Measurements from ENCODE around the gene PLA2G12A.

DNA sequence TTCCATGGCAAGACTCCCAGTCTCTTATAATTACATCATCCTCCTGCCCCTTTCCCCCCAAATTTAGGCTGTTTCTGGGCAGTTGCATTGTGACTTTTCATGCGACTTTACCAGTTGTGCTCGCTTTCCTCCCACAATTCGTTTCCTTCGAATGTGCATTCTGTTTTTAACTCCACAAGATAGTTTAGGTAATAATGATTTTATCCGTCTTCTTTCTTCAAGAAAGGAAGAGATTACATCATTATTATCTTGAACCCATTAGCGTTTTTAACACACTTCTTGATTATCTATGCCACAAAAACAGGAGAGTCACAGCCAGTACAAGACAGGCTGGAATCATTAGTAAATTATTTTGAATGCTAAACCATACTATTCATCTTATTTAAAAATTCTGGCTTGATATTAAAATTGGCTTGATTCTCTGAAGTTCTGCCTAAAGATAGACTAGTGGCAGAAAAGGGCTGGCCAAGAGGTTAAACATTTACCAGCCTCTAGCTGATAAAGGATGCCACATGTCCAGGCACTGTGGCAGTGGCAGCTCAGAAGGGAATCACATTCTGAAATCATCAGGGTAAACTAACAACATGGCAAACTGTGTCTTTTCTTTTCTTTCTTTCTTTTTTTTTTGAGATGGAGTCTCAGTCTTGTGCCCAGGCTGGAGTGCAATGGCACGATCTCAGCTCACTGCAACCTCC, 19.7 kb upstream of the PLA2G12A start:
- TF ChIP-seq EP300 (IDR thresholded peaks at IDR 0.05) (no peak), POLR2A (IDR thresholded peaks at IDR 0.05) (no peak)
- TF ChIP-seq, protein P1, sequence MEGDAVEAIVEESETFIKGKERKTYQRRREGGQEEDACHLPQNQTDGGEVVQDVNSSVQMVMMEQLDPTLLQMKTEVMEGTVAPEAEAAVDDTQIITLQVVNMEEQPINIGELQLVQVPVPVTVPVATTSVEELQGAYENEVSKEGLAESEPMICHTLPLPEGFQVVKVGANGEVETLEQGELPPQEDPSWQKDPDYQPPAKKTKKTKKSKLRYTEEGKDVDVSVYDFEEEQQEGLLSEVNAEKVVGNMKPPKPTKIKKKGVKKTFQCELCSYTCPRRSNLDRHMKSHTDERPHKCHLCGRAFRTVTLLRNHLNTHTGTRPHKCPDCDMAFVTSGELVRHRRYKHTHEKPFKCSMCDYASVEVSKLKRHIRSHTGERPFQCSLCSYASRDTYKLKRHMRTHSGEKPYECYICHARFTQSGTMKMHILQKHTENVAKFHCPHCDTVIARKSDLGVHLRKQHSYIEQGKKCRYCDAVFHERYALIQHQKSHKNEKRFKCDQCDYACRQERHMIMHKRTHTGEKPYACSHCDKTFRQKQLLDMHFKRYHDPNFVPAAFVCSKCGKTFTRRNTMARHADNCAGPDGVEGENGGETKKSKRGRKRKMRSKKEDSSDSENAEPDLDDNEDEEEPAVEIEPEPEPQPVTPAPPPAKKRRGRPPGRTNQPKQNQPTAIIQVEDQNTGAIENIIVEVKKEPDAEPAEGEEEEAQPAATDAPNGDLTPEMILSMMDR (IDR thresholded peaks at IDR 0.05) = no peak

All from upper lobe of left lung (tissue), 4 donors.